ENCODE results near the gene APH1B.

The APH1B gene

GRCh38 chr15:63258658-63259057, 18.7 kb upstream of the APH1B start:
- ATAC-seq (replicated peaks; ENCODE audit: extremely low read depth, poor library complexity, severe bottlenecking) (no peak), DNase-seq (ENCODE audit: low spot score in 2 of 2) (no peak)
- H3K4me3 Mint-ChIP-seq, result no peak overlapping the region
- H3K9me3 Mint-ChIP-seq, result no peaks in the 10 kb centered on the region
- peaks cover 65% of the 10 kb centered on the region for H3K36me3 Mint-ChIP-seq (ENCODE audit: insufficient read depth)
- no peak overlapping the region for H3K27ac Mint-ChIP-seq (ENCODE audit: low read depth)
- no peaks in the 10 kb centered on the region for H3K27me3 Mint-ChIP-seq
- peaks cover 16% of the 10 kb centered on the region for H3K4me1 Mint-ChIP-seq

- ATAC-seq (replicated peaks; ENCODE audit: extremely low read depth, poor library complexity, severe bottlenecking), result no peak
- no peaks in the 10 kb centered on the region for H3K27me3 Mint-ChIP-seq
- DNase-seq (ENCODE audit: low spot score in 2 of 2), result no peak
- H3K4me3 Mint-ChIP-seq, result no peak overlapping the region
- no peak overlapping the region for H3K27ac Mint-ChIP-seq (ENCODE audit: low read depth)
- peaks cover 11% of the 10 kb centered on the region for H3K4me1 Mint-ChIP-seq
- no peaks in the 10 kb centered on the region for H3K9me3 Mint-ChIP-seq
- H3K36me3 Mint-ChIP-seq (ENCODE audit: insufficient read depth), result peaks cover 56% of the 10 kb centered on the region
Observed at GRCh38 chr15:63260791-63261190, 16.6 kb upstream of the APH1B start.

DNA sequence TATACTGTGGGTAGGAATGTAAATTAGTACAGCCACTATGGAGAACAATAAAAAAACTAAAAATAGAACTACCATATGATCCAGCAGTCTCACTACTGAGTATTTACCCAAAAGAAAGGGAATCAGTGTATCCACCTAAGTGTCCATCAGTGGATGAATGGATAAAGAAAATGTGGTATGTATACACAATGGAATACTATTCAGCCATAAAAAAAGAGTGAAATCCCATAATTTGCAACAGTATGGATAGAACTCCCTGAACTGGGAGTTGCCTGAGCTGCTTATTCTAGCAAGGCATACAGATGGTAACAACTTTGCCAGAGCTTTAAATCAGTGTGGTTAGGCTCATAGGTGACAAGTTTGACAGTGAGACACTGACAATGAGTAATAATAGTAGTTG, 16.1 kb upstream of the APH1B start:
- Mint-ChIP-seq H3K27me3 (no peaks in the 10 kb centered on the region), H3K27ac (ENCODE audit: low read depth) (no peak overlapping the region), H3K4me1 (peaks cover 8% of the 10 kb centered on the region), H3K9me3 (no peaks in the 10 kb centered on the region), H3K36me3 (ENCODE audit: insufficient read depth) (peaks cover 51% of the 10 kb centered on the region), H3K4me3 (no peak overlapping the region)
- ATAC-seq (replicated peaks; ENCODE audit: extremely low read depth, poor library complexity, severe bottlenecking) (no peak), DNase-seq (ENCODE audit: low spot score in 2 of 2) (no peak)

DNA sequence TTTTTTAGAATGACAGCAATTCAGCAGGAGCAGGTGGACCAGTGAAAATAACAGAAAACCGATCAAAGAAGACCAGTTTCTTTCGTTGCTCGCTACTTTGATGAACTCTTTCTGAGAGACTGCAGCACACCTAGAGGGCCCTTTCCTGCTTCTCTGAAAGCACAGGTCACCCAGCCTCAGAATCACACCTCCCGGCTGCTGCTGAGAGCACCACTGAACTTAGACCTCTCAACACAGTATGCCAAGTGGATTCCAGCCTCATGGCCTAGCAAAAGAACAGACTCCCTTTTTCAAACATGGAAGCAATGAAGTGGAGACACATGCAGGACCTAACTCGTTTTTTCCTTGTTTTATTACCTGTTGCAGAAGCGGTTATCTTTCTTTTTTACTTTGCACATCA, 13.9 kb upstream of the APH1B start:
- H3K27ac Mint-ChIP-seq (ENCODE audit: low read depth), result no peak overlapping the region
- DNase-seq (ENCODE audit: low spot score in 2 of 2) (no peak), ATAC-seq (replicated peaks; ENCODE audit: extremely low read depth, poor library complexity, severe bottlenecking) (no peak)
- H3K9me3 Mint-ChIP-seq, result no peaks in the 10 kb centered on the region
- no peaks in the 10 kb centered on the region for H3K27me3 Mint-ChIP-seq
- peaks cover 5% of the 10 kb centered on the region for H3K4me1 Mint-ChIP-seq
- H3K4me3 Mint-ChIP-seq, result no peak overlapping the region
- H3K36me3 Mint-ChIP-seq (ENCODE audit: insufficient read depth), result peaks cover 40% of the 10 kb centered on the region

DNA sequence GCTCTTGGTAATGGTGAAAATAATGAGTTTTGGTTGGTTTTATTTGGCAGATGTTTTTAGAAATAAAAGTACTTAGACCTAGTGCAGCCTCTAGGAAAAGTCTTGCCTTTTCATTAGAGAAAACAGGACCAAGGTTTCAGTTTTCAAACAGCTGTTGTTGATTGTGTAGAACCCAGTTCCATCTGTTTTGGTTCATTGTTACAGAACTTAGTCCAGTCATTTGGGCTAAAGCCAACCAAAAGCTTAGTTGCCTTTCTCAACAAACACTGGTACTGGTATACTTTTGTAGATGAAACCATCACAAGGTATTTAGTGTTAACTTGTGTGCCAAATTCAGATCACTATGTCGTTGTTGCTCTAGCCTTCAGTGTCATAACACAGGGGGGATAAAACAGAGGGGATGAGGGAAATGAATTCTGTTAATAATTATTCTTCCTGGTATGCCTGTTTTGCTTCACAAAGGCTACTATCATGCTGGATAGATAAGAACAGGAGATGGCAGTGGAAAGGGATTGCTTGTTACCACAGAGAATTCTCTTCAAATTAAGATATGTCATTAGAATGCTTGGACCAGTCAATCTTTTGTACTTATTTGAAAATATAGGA, 12.6 kb upstream of the APH1B start:
- Mint-ChIP-seq H3K27me3 (no peaks in the 10 kb centered on the region), H3K4me3 (no peak overlapping the region), H3K4me1 (peaks cover 11% of the 10 kb centered on the region), H3K27ac (ENCODE audit: low read depth) (no peak overlapping the region), H3K36me3 (ENCODE audit: insufficient read depth) (peaks cover 38% of the 10 kb centered on the region), H3K9me3 (no peaks in the 10 kb centered on the region)
- DNase-seq (ENCODE audit: low spot score in 2 of 2) (no peak), ATAC-seq (replicated peaks; ENCODE audit: extremely low read depth, poor library complexity, severe bottlenecking) (no peak)

- peaks cover 20% of the 10 kb centered on the region for H3K4me1 Mint-ChIP-seq
- no peak overlapping the region for H3K4me3 Mint-ChIP-seq
- ATAC-seq (replicated peaks; ENCODE audit: extremely low read depth, poor library complexity, severe bottlenecking) (no peak), DNase-seq (ENCODE audit: low spot score in 2 of 2) (no peak)
- H3K27ac Mint-ChIP-seq (ENCODE audit: low read depth), result peak overlapping the region; percentile 58
- peaks cover 4% of the 10 kb centered on the region for H3K36me3 Mint-ChIP-seq (ENCODE audit: insufficient read depth)
- H3K27me3 Mint-ChIP-seq, result no peaks in the 10 kb centered on the region
- no peaks in the 10 kb centered on the region for H3K9me3 Mint-ChIP-seq
Observed at GRCh38 chr15:63274427-63274826, 3.0 kb upstream of the APH1B start.

DNA sequence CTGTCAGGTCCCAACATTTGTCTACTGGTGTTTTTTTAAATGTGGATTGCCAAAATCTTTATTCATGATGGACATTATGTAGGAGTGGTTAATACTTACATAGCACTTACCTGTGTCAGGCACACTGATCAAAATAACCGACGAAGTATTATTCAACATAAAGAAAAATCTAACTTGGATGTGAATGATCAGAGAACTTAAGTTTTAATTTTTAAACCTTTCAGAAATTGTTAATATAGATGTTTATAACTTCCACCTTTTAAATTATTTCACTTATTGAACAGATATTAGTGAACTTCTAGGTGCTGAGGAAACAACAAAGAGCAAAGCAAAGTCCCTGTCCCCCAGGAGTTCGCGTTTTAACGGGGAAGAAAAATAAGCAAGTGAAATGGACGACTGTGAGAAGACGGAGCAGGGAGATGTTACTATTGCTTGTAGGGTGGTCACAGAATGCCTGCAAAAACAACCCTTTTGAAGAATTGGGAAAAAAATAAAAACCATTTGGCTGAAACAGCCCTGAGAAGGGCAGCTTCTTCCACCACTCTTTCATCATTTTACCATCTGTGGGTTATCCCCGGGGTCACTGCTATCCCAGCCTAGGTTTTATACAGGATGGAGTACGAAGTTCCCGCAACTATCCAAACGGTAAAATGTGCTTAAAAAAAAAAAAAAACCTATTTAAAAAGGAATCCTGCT, 915 bp upstream of the APH1B start:
- peaks cover 20% of the 10 kb centered on the region for H3K4me1 Mint-ChIP-seq
- peak overlapping the region; percentile 9 for H3K27ac Mint-ChIP-seq (ENCODE audit: low read depth)
- ATAC-seq (replicated peaks; ENCODE audit: extremely low read depth, poor library complexity, severe bottlenecking) (no peak), DNase-seq (ENCODE audit: low spot score in 2 of 2) (no peak)
- no peaks in the 10 kb centered on the region for H3K27me3 Mint-ChIP-seq
- H3K4me3 Mint-ChIP-seq, result peak overlapping the region; percentile 82
- peaks cover 6% of the 10 kb centered on the region for H3K36me3 Mint-ChIP-seq (ENCODE audit: insufficient read depth)
- H3K9me3 Mint-ChIP-seq, result no peaks in the 10 kb centered on the region

- peaks cover 5% of the 10 kb centered on the region for H3K36me3 Mint-ChIP-seq (ENCODE audit: insufficient read depth)
- ATAC-seq (replicated peaks; ENCODE audit: extremely low read depth, poor library complexity, severe bottlenecking) (peak; percentile 17), DNase-seq (ENCODE audit: low spot score in 2 of 2) (no peak)
- H3K27ac Mint-ChIP-seq (ENCODE audit: low read depth), result peak overlapping the region; percentile 76
- H3K27me3 Mint-ChIP-seq, result no peaks in the 10 kb centered on the region
- H3K4me3 Mint-ChIP-seq, result peak overlapping the region; percentile 82
- H3K4me1 Mint-ChIP-seq, result peaks cover 20% of the 10 kb centered on the region
- no peaks in the 10 kb centered on the region for H3K9me3 Mint-ChIP-seq
Observed at GRCh38 chr15:63277893-63278456, 570 bp downstream of the APH1B start.

- ATAC-seq (replicated peaks; ENCODE audit: extremely low read depth, poor library complexity, severe bottlenecking) (no peak), DNase-seq (ENCODE audit: low spot score in 2 of 2) (no peak)
- H3K4me3 Mint-ChIP-seq, result no peak overlapping the region
- H3K27ac Mint-ChIP-seq (ENCODE audit: low read depth), result no peak overlapping the region
- H3K9me3 Mint-ChIP-seq, result no peaks in the 10 kb centered on the region
- no peaks in the 10 kb centered on the region for H3K27me3 Mint-ChIP-seq
- peaks cover 8% of the 10 kb centered on the region for H3K4me1 Mint-ChIP-seq
- H3K36me3 Mint-ChIP-seq (ENCODE audit: insufficient read depth), result peaks cover 16% of the 10 kb centered on the region
Observed at GRCh38 chr15:63283126-63283525, 5.7 kb downstream of the APH1B start.

- no peaks in the 10 kb centered on the region for H3K27me3 Mint-ChIP-seq
- H3K9me3 Mint-ChIP-seq, result no peaks in the 10 kb centered on the region
- ATAC-seq (replicated peaks; ENCODE audit: extremely low read depth, poor library complexity, severe bottlenecking), result no peak
- H3K36me3 Mint-ChIP-seq (ENCODE audit: insufficient read depth), result peaks cover 14% of the 10 kb centered on the region
- DNase-seq (ENCODE audit: low spot score in 2 of 2), result no peak
- H3K4me3 Mint-ChIP-seq, result no peak overlapping the region
- peaks cover 16% of the 10 kb centered on the region for H3K4me1 Mint-ChIP-seq
- no peak overlapping the region for H3K27ac Mint-ChIP-seq (ENCODE audit: low read depth)
Observed at GRCh38 chr15:63284335-63284734, 6.9 kb downstream of the APH1B start.

- Mint-ChIP-seq H3K27me3 (no peaks in the 10 kb centered on the region), H3K9me3 (no peaks in the 10 kb centered on the region), H3K4me1 (peaks cover 16% of the 10 kb centered on the region), H3K4me3 (no peak overlapping the region), H3K36me3 (ENCODE audit: insufficient read depth) (peaks cover 14% of the 10 kb centered on the region), H3K27ac (ENCODE audit: low read depth) (no peak overlapping the region)
- no peak for DNase-seq (ENCODE audit: low spot score in 2 of 2)
- no peak for ATAC-seq (replicated peaks; ENCODE audit: extremely low read depth, poor library complexity, severe bottlenecking)
Observed at GRCh38 chr15:63287109-63287508, 9.7 kb downstream of the APH1B start.

DNA sequence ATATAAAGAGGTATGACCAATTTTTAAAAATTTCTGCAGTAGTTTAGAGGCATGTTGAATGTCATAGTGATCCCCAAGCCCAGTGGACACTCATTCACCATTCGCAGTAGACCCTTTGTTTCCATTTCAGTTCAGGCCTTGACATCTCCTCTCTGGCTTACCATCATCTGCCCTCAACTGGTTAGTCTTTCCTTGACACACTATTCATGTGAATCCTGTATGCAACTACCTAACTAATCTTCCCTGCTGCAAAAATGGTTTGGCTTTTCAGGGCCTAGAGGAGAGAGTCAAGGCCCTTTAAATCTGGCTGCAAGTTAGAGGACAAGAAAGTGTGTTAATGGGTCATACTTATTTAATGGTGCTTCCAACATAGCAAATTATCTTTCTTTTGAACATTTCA, 10.9 kb downstream of the APH1B start:
- no peak for ATAC-seq (replicated peaks; ENCODE audit: extremely low read depth, poor library complexity, severe bottlenecking)
- no peak for DNase-seq (ENCODE audit: low spot score in 2 of 2)
- Mint-ChIP-seq H3K27ac (ENCODE audit: low read depth) (no peak overlapping the region), H3K27me3 (no peaks in the 10 kb centered on the region), H3K36me3 (ENCODE audit: insufficient read depth) (peaks cover 12% of the 10 kb centered on the region), H3K4me1 (peaks cover 13% of the 10 kb centered on the region), H3K9me3 (no peaks in the 10 kb centered on the region), H3K4me3 (no peak overlapping the region)

- DNase-seq (ENCODE audit: low spot score in 2 of 2) (no peak), ATAC-seq (replicated peaks; ENCODE audit: extremely low read depth, poor library complexity, severe bottlenecking) (no peak)
- H3K27ac Mint-ChIP-seq (ENCODE audit: low read depth), result no peak overlapping the region
- no peaks in the 10 kb centered on the region for H3K27me3 Mint-ChIP-seq
- H3K9me3 Mint-ChIP-seq, result no peaks in the 10 kb centered on the region
- no peak overlapping the region for H3K4me3 Mint-ChIP-seq
- H3K36me3 Mint-ChIP-seq (ENCODE audit: insufficient read depth), result peaks cover 14% of the 10 kb centered on the region
- peaks cover 8% of the 10 kb centered on the region for H3K4me1 Mint-ChIP-seq
Observed at GRCh38 chr15:63288778-63289378, 11.5 kb downstream of the APH1B start.

Data from central memory CD8-positive, alpha-beta T cell (primary cell).